Tibial nerve (tissue), 4 donors: ENCODE results near the gene TRPC6. TPM values are rescaled to one million over a fixed set of nuclear protein-coding genes. Genes with fewer than 3 reads are reported as not detected.

Experiments used
- DNase-seq, 2 donors: peaks; one replicate each; pipeline ENCODE4 v3.0.0-alpha.2; 2019; ENCODE audit warnings: low spot score in 2 of 2
- H3K27ac ChIP-seq, 4 donors: fragments of 200-600 bp; sonication (generic) in 3 of 4; one replicate each; pipeline ENCODE4 v1.5.1; 2017 to 2019; ENCODE audit warnings: mild to moderate bottlenecking in 1 of 4
- H3K27me3 ChIP-seq, 2 donors: fragments of 200-600 bp; sonication (generic) in 1 of 2; one replicate each; pipeline versions ENCODE4 v1.5.1 to v1.6.0; 2017 to 2019
- H3K36me3 ChIP-seq, 3 donors: fragments of 200-600 bp; sonication (generic); one replicate each; pipeline ENCODE4 v1.5.1; 2018 to 2019
- H3K4me1 ChIP-seq, 4 donors: fragments of 200-600 bp; sonication (generic) in 3 of 4; one replicate each; pipeline ENCODE4 v1.5.1; 2017 to 2019
- H3K4me3 ChIP-seq, 4 donors: fragments of 200-600 bp; sonication (generic) in 3 of 4; one replicate each; pipeline ENCODE4 v1.5.1; 2017 to 2019; ENCODE audit warnings: mild to moderate bottlenecking in 1 of 4, moderate library complexity in 1 of 4
- H3K9me3 ChIP-seq, 4 donors: fragments of 200-600 bp; sonication (generic) in 3 of 4; one replicate each; pipeline ENCODE4 v1.5.1; 2017 to 2019
- EP300 ChIP-seq, 2 donors: sonication (generic); formaldehyde crosslinking; IDR thresholded peaks; one replicate each; pipeline ENCODE4 v1.6.1; 2017; ENCODE audit warnings: antibody characterized with exemption in 2 of 2, mild to moderate bottlenecking in 1 of 2
- POLR2A ChIP-seq, 2 donors: fragments of 450-650 bp; IDR thresholded peaks; one replicate each; pipeline ENCODE4 v1.6.1; 2017; ENCODE audit warnings: antibody characterized with exemption in 2 of 2, mild to moderate bottlenecking in 2 of 2, moderate library complexity in 2 of 2
- WGBS, 2 donors: methylation state at CpG; one replicate each; pipeline ENCODE4 v1.1.5; 2018; 5-methylcytosine and 5-hydroxymethylcytosine counted together
- small RNA-seq: library from RNA; depleted of rRNA; stranded (forward); fragments of <200 nt; gene quantifications from one replicate; pipeline ENCODE3, GENCODE V24; 2016
- total RNA-seq, 4 donors: library from RNA; depleted of rRNA; stranded (reverse); fragments of >200 nt; gene quantifications; one replicate each; pipeline ENCODE4 v1.1.0, GENCODE V29; 2016
- TF ChIP-seq, protein P1 (sequence below), 5 experiments: fragments of 200-600 bp in 3 of 5; fragments of 450-650 bp in 2 of 5; sonication (generic) in 3 of 5; IDR thresholded peaks; one replicate each; pipeline ENCODE4 v1.5.1; 2016 to 2019; ENCODE audit warnings: antibody characterized with exemption in 5 of 5, mild to moderate bottlenecking in 3 of 5, moderate library complexity in 2 of 5

The TRPC6 gene
- total RNA-seq, 4 donors from 2014 or later: 1.3 to 2.4 (median 1.8) TPM

DNA sequence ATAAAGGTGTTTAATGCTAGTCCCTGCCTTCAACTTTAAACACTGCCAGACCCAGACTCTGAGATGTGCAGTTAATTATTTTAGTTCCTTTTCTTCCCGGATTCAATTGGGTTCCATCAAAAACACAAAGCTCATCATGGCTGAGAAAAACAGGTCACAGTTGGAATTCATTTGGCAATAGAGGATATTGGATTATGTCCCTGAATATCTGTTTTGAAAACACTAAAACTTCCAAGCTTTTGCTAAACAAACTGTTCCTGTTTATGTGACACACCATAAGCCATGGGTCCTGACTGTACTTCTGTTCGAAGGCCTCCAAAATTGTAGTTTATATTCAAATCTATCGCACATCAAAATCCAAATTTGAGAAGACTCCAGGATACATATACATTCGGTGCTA lies 150.7 kb downstream of the TRPC6 start:
- H3K4me3 ChIP-seq: no peak overlapping the region
- TF ChIP-seq, protein P1, sequence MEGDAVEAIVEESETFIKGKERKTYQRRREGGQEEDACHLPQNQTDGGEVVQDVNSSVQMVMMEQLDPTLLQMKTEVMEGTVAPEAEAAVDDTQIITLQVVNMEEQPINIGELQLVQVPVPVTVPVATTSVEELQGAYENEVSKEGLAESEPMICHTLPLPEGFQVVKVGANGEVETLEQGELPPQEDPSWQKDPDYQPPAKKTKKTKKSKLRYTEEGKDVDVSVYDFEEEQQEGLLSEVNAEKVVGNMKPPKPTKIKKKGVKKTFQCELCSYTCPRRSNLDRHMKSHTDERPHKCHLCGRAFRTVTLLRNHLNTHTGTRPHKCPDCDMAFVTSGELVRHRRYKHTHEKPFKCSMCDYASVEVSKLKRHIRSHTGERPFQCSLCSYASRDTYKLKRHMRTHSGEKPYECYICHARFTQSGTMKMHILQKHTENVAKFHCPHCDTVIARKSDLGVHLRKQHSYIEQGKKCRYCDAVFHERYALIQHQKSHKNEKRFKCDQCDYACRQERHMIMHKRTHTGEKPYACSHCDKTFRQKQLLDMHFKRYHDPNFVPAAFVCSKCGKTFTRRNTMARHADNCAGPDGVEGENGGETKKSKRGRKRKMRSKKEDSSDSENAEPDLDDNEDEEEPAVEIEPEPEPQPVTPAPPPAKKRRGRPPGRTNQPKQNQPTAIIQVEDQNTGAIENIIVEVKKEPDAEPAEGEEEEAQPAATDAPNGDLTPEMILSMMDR (IDR thresholded peaks at IDR 0.05): no peak

DNA sequence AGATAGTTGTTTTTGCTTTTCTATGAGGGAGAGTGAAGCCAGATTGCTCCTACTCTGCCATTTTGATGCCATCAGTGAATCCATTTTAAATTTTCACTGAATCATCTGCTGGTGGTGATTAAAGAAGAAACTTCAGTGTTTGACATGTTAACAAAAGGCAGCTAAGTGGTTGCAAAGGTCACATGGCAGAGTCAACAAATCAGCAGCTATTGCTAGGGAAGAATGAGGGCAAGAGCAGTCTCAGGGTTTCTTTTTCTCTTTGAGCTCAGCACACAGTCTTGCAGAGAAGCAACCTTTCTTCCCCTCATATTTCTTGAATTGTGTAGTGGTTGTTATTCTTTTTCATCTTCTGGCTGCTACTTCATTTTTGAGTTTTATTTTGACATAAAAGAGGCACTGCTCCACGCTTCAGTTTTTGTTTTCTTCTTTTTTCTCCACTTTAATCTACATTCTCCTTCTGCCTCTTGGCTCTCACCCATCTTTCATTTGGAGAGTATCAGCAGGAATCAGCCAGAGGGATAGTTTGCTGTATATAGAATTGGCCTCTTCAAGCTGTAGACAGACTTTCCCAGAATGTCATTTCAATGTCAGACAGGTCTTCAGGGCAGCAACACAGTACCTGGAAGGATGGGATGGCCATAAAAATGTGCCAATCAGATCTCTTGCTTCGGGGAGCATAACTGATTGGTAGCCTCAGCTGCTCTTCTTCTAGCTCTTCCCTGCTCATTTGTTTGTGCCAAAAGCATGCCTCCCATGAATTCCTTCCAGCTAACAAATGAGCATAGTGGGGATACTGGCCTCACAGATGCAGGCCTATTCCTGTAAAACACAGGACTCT lies 153.9 kb downstream of the TRPC6 start:
- Histone ChIP-seq H3K9me3 (peaks cover 0 to 22% (median 3%) of the 10 kb centered on the region in 4 donors), H3K4me1 (no peaks in the 10 kb centered on the region), H3K27me3 (no peaks in the 10 kb centered on the region), H3K36me3 (no peaks in the 10 kb centered on the region), H3K27ac (no peak overlapping the region), H3K4me3 (no peak overlapping the region)
- DNase-seq: no peak
- TF ChIP-seq, protein P1 (IDR thresholded peaks at IDR 0.05): no peak
- WGBS, 2 donors: 43 to 72% methylated on average over 2 of the region's 2 CpGs

More for the DNA sequence above, 150.7 kb downstream of the TRPC6 start:
- WGBS, 2 donors: 69 to 72% methylated on average over 4 of the region's 4 CpGs
- H3K27ac ChIP-seq: no peak overlapping the region
- H3K27me3 ChIP-seq: no peaks in the 10 kb centered on the region
- H3K36me3 ChIP-seq: no peaks in the 10 kb centered on the region
- peaks cover 0 to 10% (median 0%) of the 10 kb centered on the region in 4 donors for H3K9me3 ChIP-seq
- no peaks in the 10 kb centered on the region for H3K4me1 ChIP-seq
- no peak for DNase-seq

DNA sequence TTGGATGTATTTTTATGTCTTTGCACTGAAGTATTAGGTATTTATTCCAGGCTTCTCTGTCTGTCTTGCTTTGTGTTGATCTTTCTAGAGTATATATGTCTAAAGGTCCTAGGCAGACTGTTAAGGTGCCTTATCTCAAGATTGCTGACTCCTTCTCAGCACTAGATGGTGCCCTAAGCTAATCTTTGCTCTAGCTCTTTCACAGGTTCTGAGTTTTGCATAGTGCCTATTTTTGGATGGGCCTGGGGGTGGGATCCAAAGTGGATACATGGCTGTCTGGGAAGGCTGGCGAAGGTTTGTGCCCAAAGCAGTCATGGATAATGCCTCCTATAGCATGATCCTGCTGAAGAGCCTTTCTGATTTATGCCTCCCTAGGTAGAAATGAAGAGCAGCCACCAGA lies 154.9 kb downstream of the TRPC6 start:
- Histone ChIP-seq H3K27me3 (no peaks in the 10 kb centered on the region), H3K36me3 (no peaks in the 10 kb centered on the region), H3K9me3 (peaks cover 0 to 22% (median 3%) of the 10 kb centered on the region in 4 donors), H3K4me1 (no peaks in the 10 kb centered on the region), H3K4me3 (no peak overlapping the region), H3K27ac (no peak overlapping the region)
- DNase-seq: no peak
- TF ChIP-seq EP300 (IDR thresholded peaks at IDR 0.05) (no peak), POLR2A (IDR thresholded peaks at IDR 0.05) (no peak)
- TF ChIP-seq, protein P1 (IDR thresholded peaks at IDR 0.05): no peak
- 93 to 100% methylated on average over 1 of the region's 1 CpG for WGBS, 2 donors

DNA sequence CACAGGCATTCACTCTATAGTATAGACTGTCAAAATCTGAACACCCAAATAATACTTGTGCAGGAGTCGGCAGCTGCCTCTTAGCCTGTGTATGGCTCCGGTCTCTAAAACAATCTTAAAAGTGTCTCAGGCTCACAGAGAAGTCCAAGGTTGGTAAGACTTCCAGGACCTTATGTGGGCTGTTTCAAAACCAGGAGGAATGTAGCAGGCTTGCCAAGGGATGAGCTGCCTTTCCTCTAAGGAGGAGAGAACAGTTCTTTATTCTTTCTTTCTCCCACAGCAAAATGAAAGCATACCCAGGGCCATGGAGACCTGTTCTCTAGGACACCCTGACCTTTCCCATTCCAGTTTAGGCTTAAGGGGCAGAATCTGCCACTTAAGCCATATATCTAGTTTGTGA lies 176.5 kb downstream of the TRPC6 start:
- 56 to 78% methylated on average over 2 of the region's 2 CpGs for WGBS, 2 donors
- no peaks in the 10 kb centered on the region for H3K36me3 ChIP-seq
- TF ChIP-seq EP300 (IDR thresholded peaks at IDR 0.05) (no peak), POLR2A (IDR thresholded peaks at IDR 0.05) (no peak)
- TF ChIP-seq, protein P1 (IDR thresholded peaks at IDR 0.05): no peak
- no peaks in the 10 kb centered on the region for H3K9me3 ChIP-seq
- peak in 1 of 2 donors; percentile 26 for DNase-seq
- peaks cover 0 to 4% (median 0%) of the 10 kb centered on the region in 4 donors for H3K4me1 ChIP-seq
- no peak overlapping the region for H3K4me3 ChIP-seq
- peak overlapping the region in 1 of 4 donors; percentile 46 for H3K27ac ChIP-seq
- no peaks in the 10 kb centered on the region for H3K27me3 ChIP-seq

Small RNA genes lying within 50 kb of the gene (small RNA-seq; reads per million reads assigned to genes)
- not detected for gene MIR3920
